ENCODE measurements around the gene TAOK1. TPM values are rescaled to one million over a fixed set of nuclear protein-coding genes. Genes with fewer than 3 reads are reported as not detected.

The TAOK1 gene
- total RNA-seq, 1 donor from 2014 or later: 42.2 TPM

DNA sequence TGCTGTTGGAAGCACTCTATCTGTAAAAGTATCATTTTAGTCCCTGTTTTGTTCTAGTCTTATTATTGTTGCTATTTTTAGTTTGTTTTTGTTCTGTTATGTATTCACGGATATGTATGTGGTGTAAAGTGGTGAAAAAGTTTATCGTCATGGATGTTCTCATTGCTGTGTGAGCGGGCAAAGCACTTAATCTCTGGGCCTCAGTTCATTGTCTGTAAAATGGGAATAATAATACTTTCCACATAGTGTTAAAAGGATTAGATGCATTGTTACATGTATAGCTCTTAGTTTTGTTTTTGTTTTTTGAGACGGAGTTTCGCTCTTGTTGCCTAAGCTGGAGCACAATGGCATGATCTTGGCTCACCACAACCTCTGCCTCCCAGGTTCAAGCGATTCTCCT, 19.8 kb downstream of the TAOK1 start:
- Histone ChIP-seq H3K4me3 (no peak overlapping the region), H3K27me3 (no peaks in the 10 kb centered on the region), H3K27ac (no peak overlapping the region), H3K4me1 (peaks cover 17% of the 10 kb centered on the region), H3K9me3 (no peaks in the 10 kb centered on the region), H3K36me3 (peaks cover 0 to under 1% of the 10 kb centered on the region in 2 donors)
- TF ChIP-seq POLR2AphosphoS5 (IDR thresholded peaks at IDR 0.05; ENCODE audit: insufficient read depth in 1 of 2, low read depth in 1 of 2) (no peak), POLR2A (IDR thresholded peaks at IDR 0.05) (no peak)
- TF ChIP-seq, protein P1, sequence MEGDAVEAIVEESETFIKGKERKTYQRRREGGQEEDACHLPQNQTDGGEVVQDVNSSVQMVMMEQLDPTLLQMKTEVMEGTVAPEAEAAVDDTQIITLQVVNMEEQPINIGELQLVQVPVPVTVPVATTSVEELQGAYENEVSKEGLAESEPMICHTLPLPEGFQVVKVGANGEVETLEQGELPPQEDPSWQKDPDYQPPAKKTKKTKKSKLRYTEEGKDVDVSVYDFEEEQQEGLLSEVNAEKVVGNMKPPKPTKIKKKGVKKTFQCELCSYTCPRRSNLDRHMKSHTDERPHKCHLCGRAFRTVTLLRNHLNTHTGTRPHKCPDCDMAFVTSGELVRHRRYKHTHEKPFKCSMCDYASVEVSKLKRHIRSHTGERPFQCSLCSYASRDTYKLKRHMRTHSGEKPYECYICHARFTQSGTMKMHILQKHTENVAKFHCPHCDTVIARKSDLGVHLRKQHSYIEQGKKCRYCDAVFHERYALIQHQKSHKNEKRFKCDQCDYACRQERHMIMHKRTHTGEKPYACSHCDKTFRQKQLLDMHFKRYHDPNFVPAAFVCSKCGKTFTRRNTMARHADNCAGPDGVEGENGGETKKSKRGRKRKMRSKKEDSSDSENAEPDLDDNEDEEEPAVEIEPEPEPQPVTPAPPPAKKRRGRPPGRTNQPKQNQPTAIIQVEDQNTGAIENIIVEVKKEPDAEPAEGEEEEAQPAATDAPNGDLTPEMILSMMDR (IDR thresholded peaks at IDR 0.05): no peak
- no peak for DNase-seq (ENCODE audit: extremely low spot score in 2 of 2)
- intact Hi-C loops (cut with DNase I): no loop called here

DNA sequence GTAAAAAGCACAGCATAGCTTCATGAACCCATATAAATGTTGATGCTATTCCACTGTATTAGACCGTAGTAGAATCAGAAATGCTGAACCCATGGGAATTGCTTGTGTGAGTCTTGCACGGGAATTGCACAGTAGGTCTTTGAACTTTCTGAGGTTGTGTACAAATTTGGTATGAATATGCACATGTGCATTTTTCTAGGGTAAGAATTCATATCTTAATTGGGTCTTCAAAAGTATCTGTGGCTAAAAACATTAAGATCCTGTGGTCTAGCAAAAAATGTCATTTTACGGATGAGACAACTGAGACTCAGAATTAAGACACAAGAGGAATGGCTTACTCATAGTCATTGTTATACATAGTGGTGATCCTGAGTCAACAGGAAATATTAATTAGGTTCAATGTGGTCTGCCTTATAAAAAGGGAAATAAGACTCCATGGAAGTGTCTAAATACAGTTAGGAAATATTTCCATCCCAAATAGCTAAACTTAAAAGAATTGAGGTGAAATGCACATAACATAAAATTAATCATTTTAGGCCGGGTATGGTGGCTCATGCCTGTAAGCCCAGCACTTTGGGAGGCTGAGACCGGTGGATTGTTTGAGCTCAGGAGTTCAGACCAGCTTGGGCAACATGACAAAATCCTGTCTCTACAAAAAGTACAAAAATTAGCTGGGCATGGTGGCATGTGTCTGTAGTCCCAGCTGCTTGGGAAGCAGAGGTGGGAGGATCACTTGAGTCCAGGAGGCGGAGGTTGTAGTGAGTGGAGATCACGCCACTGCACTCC, 22.8 kb downstream of the TAOK1 start:
- Histone ChIP-seq H3K4me1 (peaks cover 17% of the 10 kb centered on the region), H3K4me3 (no peak overlapping the region), H3K36me3 (no peaks in the 10 kb centered on the region), H3K27ac (peak overlapping the region; percentile 27), H3K9me3 (no peaks in the 10 kb centered on the region), H3K27me3 (no peaks in the 10 kb centered on the region)
- intact Hi-C loops (cut with DNase I): no loop called here
- no peak for DNase-seq (ENCODE audit: extremely low spot score in 2 of 2)
- TF ChIP-seq, protein P1 (IDR thresholded peaks at IDR 0.05): no peak
- TF ChIP-seq POLR2A (IDR thresholded peaks at IDR 0.05): no peak
- no peak for TF ChIP-seq POLR2AphosphoS5 (IDR thresholded peaks at IDR 0.05; ENCODE audit: insufficient read depth in 1 of 2, low read depth in 1 of 2)

DNA sequence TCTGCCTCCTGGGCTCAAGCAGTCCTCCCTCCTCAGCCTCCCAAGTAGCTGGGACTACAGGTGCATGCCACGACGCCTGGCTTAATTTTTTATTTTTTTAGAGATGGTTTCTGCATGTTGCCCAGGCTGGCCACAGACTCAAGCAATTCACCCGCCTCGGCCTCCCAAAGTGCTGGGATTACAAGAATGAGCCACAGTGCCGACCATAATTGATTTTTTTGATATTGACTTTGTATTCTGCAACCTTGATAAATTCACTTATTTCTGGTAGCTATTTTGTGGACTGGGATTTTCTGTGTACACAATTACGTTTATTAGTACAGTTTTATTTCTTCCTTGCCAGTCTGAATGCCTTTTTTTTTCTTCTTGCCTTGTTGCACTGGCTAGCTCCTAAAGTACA, 30.0 kb downstream of the TAOK1 start:
- intact Hi-C loops (cut with DNase I): no loop called here
- Histone ChIP-seq H3K4me1 (no peaks in the 10 kb centered on the region), H3K9me3 (no peaks in the 10 kb centered on the region), H3K36me3 (no peaks in the 10 kb centered on the region), H3K27me3 (no peaks in the 10 kb centered on the region), H3K27ac (no peak overlapping the region), H3K4me3 (no peak overlapping the region)
- DNase-seq (ENCODE audit: extremely low spot score in 2 of 2): no peak
- TF ChIP-seq, protein P1 (IDR thresholded peaks at IDR 0.05): no peak
- TF ChIP-seq POLR2A (IDR thresholded peaks at IDR 0.05): no peak
- no peak for TF ChIP-seq POLR2AphosphoS5 (IDR thresholded peaks at IDR 0.05; ENCODE audit: insufficient read depth in 1 of 2, low read depth in 1 of 2)

DNA sequence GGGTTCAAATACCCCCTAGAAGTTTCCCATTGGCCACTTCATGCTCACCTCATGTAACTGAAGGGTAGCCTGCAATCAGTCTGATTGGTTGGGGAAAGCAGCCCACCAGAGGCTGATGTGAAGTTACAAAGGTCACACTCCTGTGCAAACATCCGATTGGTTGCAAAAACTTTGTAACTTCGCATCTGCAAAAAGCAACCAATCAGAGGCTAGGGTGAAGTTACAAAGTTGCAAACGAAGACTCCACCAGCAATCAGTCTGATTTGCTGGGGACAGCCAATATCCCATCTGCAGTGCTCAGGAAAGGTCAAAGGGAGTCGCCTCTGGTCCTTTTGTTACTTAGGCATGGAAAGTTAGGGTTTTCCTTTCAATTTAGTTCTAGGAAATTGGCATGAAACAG, 40.1 kb downstream of the TAOK1 start:
- Histone ChIP-seq H3K27ac (no peak overlapping the region), H3K4me1 (peaks cover 24% of the 10 kb centered on the region), H3K36me3 (no peaks in the 10 kb centered on the region), H3K4me3 (no peak overlapping the region), H3K9me3 (no peaks in the 10 kb centered on the region), H3K27me3 (no peaks in the 10 kb centered on the region)
- TF ChIP-seq, protein P1 (IDR thresholded peaks at IDR 0.05): no peak
- TF ChIP-seq POLR2AphosphoS5 (IDR thresholded peaks at IDR 0.05; ENCODE audit: insufficient read depth in 1 of 2, low read depth in 1 of 2) (no peak), POLR2A (IDR thresholded peaks at IDR 0.05) (no peak)
- intact Hi-C loops (cut with DNase I): no loop called here
- no peak for DNase-seq (ENCODE audit: extremely low spot score in 2 of 2)

DNA sequence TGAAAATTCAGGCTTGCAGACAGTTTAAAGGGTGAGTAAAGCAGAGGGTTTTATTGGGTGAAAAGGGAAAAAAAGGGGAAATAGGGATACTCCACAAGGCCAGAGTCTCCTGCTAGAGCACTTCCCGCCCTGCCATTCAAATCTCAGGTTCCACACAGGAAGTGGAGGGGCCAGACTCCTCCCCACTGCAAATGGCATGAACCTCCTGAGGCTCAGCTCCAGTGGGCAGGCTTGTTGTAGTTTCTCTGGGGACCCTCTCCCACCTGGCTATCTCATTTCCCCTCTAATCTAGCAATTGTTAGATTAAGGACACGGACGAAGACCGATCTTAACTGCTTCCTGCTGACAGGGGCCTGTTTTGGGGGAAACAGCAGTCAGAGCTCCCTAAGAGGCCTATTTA, 43.4 kb downstream of the TAOK1 start:
- no peak for DNase-seq (ENCODE audit: extremely low spot score in 2 of 2)
- Histone ChIP-seq H3K36me3 (no peaks in the 10 kb centered on the region), H3K27ac (no peak overlapping the region), H3K27me3 (no peaks in the 10 kb centered on the region), H3K4me1 (peaks cover 24% of the 10 kb centered on the region), H3K9me3 (no peaks in the 10 kb centered on the region), H3K4me3 (no peak overlapping the region)
- TF ChIP-seq, protein P1 (IDR thresholded peaks at IDR 0.05): no peak
- intact Hi-C loops (cut with DNase I): no loop called here
